Neutrophil (primary cell): ENCODE data around the gene ETFB.

Experiments
- H3K27ac ChIP-seq: fragments of 200-600 bp; sonication (generic); 2 replicates; pipeline ENCODE4 v1.5.1; 2016; ENCODE audit warnings: mild to moderate bottlenecking, moderate library complexity
- H3K27me3 ChIP-seq: fragments of 200-600 bp; sonication (generic); 2 replicates; pipeline ENCODE4 v1.6.0; 2016; ENCODE audit warnings: mild to moderate bottlenecking
- H3K36me3 ChIP-seq: fragments of 200-600 bp; sonication (generic); 2 replicates; pipeline ENCODE4 v1.5.1; 2017
- H3K4me1 ChIP-seq, 2 experiments: fragments of 200-600 bp in 1 of 2; sonication (generic) in 1 of 2; 1 replicate in 1 of 2; 2 replicates in 1 of 2; pipeline versions ENCODE4 v1.5.1 to v1.6.1; 2013 to 2016; ENCODE audit warnings: low read depth in 1 of 2, low read length in 1 of 2, mild to moderate bottlenecking in 1 of 2, moderate library complexity in 1 of 2; ENCODE audit not compliant: control insufficient read depth in 1 of 2, insufficient read depth in 1 of 2
- H3K4me3 ChIP-seq, 2 experiments: fragments of 200-600 bp in 1 of 2; sonication (generic) in 1 of 2; 1 replicate in 1 of 2; 2 replicates in 1 of 2; pipeline ENCODE4 v1.5.1; 2013 to 2016; ENCODE audit warnings: low read depth in 1 of 2, low read length in 1 of 2, mild to moderate bottlenecking in 1 of 2, moderate library complexity in 1 of 2
- H3K9me3 ChIP-seq: fragments of 200-600 bp; sonication (generic); 2 replicates; pipeline ENCODE4 v1.5.1; 2016
- CTCF ChIP-seq: fragments of 200-600 bp; sonication (generic); IDR thresholded peaks from 2 replicates; pipeline ENCODE4 v1.5.1; 2016; ENCODE audit warnings: antibody characterized with exemption

Gene ETFB

GRCh38 chr19:51342631-51343569 is 23.3 kb downstream of the ETFB start:
- Histone ChIP-seq H3K36me3 (peaks cover 37% of the 10 kb centered on the region), H3K4me3 (no peak overlapping the region), H3K27ac (no peak overlapping the region), H3K27me3 (peaks cover 36% of the 10 kb centered on the region), H3K9me3 (no peaks in the 10 kb centered on the region), H3K4me1 (peaks cover 18 to 23% of the 10 kb centered on the region in 2 experiments)
- TF ChIP-seq CTCF, result no peak

GRCh38 chr19:51341976-51342580 is 24.1 kb downstream of the ETFB start, which contains the start of gene VSIG10L:
Gene VSIG10L, minus strand, starts transcription at chr19:51342139. Its CDS starts 15 bp downstream, at chr19:51342124.
- Histone ChIP-seq H3K4me1 (peaks cover 18 to 23% of the 10 kb centered on the region in 2 experiments), H3K9me3 (no peaks in the 10 kb centered on the region), H3K27me3 (peaks cover 36% of the 10 kb centered on the region), H3K27ac (no peak within 1 kb of the TSS), H3K4me3 (no peak within 1 kb of the TSS), H3K36me3 (peaks cover 29% of the 10 kb centered on the region)
- no peak for TF ChIP-seq CTCF

GRCh38 chr19:51341066-51341465 is 25.1 kb downstream of the ETFB start:
- no peak for TF ChIP-seq CTCF
- H3K4me1 ChIP-seq, result peaks cover 18 to 23% of the 10 kb centered on the region in 2 experiments
- H3K36me3 ChIP-seq, result peaks cover 18% of the 10 kb centered on the region
- H3K27ac ChIP-seq, result no peak overlapping the region
- no peak overlapping the region for H3K4me3 ChIP-seq
- peaks cover 36% of the 10 kb centered on the region for H3K27me3 ChIP-seq
- H3K9me3 ChIP-seq, result no peaks in the 10 kb centered on the region

- Histone ChIP-seq H3K27ac (peak overlapping the region; percentile 72), H3K9me3 (no peaks in the 10 kb centered on the region), H3K27me3 (peaks cover 36% of the 10 kb centered on the region), H3K4me1 (peaks cover 18 to 23% of the 10 kb centered on the region in 2 experiments), H3K36me3 (peaks cover 7% of the 10 kb centered on the region), H3K4me3 (peak overlapping the region; percentile 69 to 73)
- peak; percentile 77 for TF ChIP-seq CTCF
These were observed 26.2 kb downstream of the ETFB start for GRCh38 chr19:51339687-51340656.

GRCh38 chr19:51339313-51339686 is 26.9 kb downstream of the ETFB start:
- peaks cover 18 to 23% of the 10 kb centered on the region in 2 experiments for H3K4me1 ChIP-seq
- peak overlapping the region; percentile 72 for H3K27ac ChIP-seq
- H3K27me3 ChIP-seq, result peaks cover 36% of the 10 kb centered on the region
- H3K9me3 ChIP-seq, result no peaks in the 10 kb centered on the region
- TF ChIP-seq CTCF, result no peak
- H3K36me3 ChIP-seq, result peaks cover under 1% of the 10 kb centered on the region
- peak overlapping the region; percentile 69 to 73 for H3K4me3 ChIP-seq
